HCT116 (cell line): ENCODE data around the gene RSL1D1. TPM values are rescaled to one million over a fixed set of nuclear protein-coding genes. Genes with fewer than 3 reads are reported as not detected.

Experiments used
- ATAC-seq: fragments of 200-7000 bp; cut with Tn5 transposase; 2 replicates; pipeline ENCODE4 v1.9.1; 2020; ENCODE audit warnings: mild to moderate bottlenecking, moderate library complexity
- BruUV-seq: library from RNA; stranded (reverse); fragments of 400-500 nt; replicated peaks from 2 replicates; lab custom pipeline; 2021; lab: Mats Ljungman, UMichigan
- CTCF ChIA-PET: fragments of 300-600 bp; sonication (Branson Sonifier 250); formaldehyde crosslinking; loops from one replicate; lab custom pipeline; 2021; ENCODE audit warnings: antibody characterized with exemption; lab: Charles Lee
- POLR2A ChIA-PET: fragments of 300-600, 350-600 bp; sonication (Branson Sonifier 250); formaldehyde crosslinking; loops from one replicate; lab custom pipeline; 2021; ENCODE audit warnings: antibody characterized with exemption; lab: Charles Lee
- RAD21 ChIA-PET, 2 experiments: fragments of 300-600 bp; sonication (Branson Sonifier 250); formaldehyde crosslinking; loops; one replicate each; lab custom pipeline; 2023; ENCODE audit warnings: low total read pairs in 2 of 2; ENCODE audit not compliant: uncharacterized antibody in 2 of 2, unreplicated experiment in 2 of 2, low non-redundant PET in 1 of 2; lab: Charles Lee
- DNase-seq: peaks from one replicate; pipeline ENCODE4 v3.0.0-alpha.2; 2010; ENCODE audit warnings: low read depth, low spot score
- H2AFZ ChIP-seq: fragments of 200-600 bp; shearing (Covaris generic), sonication (generic); 2 replicates; pipeline ENCODE4 v1.6.1; 2017; ENCODE audit warnings: low read depth, mixed run types, mixed read lengths, antibody characterized with exemption, low read length; ENCODE audit not compliant: poor library complexity, severe bottlenecking
- H3K27ac ChIP-seq: 2 replicates; pipeline ENCODE4 v1.5.1; 2012; ENCODE audit warnings: low read depth, low read length
- H3K27me3 ChIP-seq: fragments of 200-600 bp; sonication (generic); 2 replicates; pipeline ENCODE4 v1.6.1; 2016; ENCODE audit warnings: mixed run types, low read length, mixed read lengths; ENCODE audit not compliant: insufficient read depth
- H3K36me3 ChIP-seq, 2 experiments: fragments of 200-500 bp in 1 of 2; fragments of 200-600 bp in 1 of 2; sonication (Bioruptor generic) in 1 of 2; sonication (generic) in 1 of 2; 2 replicates each; pipeline versions ENCODE4 v1.5.1 to v1.6.1; 2014 to 2016; ENCODE audit warnings: low read length in 2 of 2, inconsistent platforms in 1 of 2, mixed read lengths in 1 of 2, mixed run types in 1 of 2; ENCODE audit not compliant: insufficient read depth in 2 of 2, control insufficient read depth in 1 of 2
- H3K4me1 ChIP-seq, 2 experiments: fragments of 200-600 bp in 1 of 2; sonication (generic) in 1 of 2; 2 replicates each; pipeline versions ENCODE4 v1.5.1 to v1.6.1; 2012 to 2017; ENCODE audit warnings: low read length in 2 of 2, inconsistent platforms in 1 of 2, mild to moderate bottlenecking in 1 of 2, mixed read lengths in 1 of 2, mixed run types in 1 of 2, moderate library complexity in 1 of 2; ENCODE audit not compliant: insufficient read depth in 2 of 2, control insufficient read depth in 1 of 2
- H3K4me2 ChIP-seq: fragments of 200-600 bp; sonication (generic); 2 replicates; pipeline ENCODE4 v1.6.1; 2017; ENCODE audit warnings: mixed run types, low read length, mixed read lengths
- H3K4me3 ChIP-seq, 2 experiments: fragments of 200-600 bp in 1 of 2; sonication (generic) in 1 of 2; replicated peaks in 1 of 2; 2 replicates each; pipeline ENCODE4 v1.5.1; 2011 to 2016; ENCODE audit warnings: low read length in 2 of 2, control low read depth in 1 of 2, low read depth in 1 of 2, mild to moderate bottlenecking in 1 of 2, mixed read lengths in 1 of 2, mixed run types in 1 of 2
- H3K79me2 ChIP-seq: fragments of 200-600 bp; sonication (generic); 2 replicates; pipeline ENCODE4 v1.6.1; 2017; ENCODE audit warnings: mild to moderate bottlenecking, mixed run types, low read length, moderate library complexity, mixed read lengths; ENCODE audit not compliant: insufficient read depth
- H3K9ac ChIP-seq: fragments of 200-600 bp; sonication (generic); 2 replicates; pipeline ENCODE4 v1.6.1; 2016; ENCODE audit warnings: low read length, mixed read lengths
- H3K9me2 ChIP-seq: fragments of 200-600 bp; sonication (generic), shearing (Covaris generic); 2 replicates; pipeline ENCODE4 v1.6.1; 2017; ENCODE audit warnings: mixed run types, mild to moderate bottlenecking, moderate library complexity; ENCODE audit not compliant: insufficient read depth
- H3K9me3 ChIP-seq, 2 experiments: fragments of 200-500 bp in 1 of 2; fragments of 200-600 bp in 1 of 2; sonication (Bioruptor generic) in 1 of 2; sonication (generic) in 1 of 2; 2 replicates each; pipeline ENCODE4 v1.6.1; 2014 to 2017; ENCODE audit warnings: low read length in 2 of 2, mixed read lengths in 2 of 2, inconsistent platforms in 1 of 2, low read depth in 1 of 2, mild to moderate bottlenecking in 1 of 2, mixed run types in 1 of 2, moderate library complexity in 1 of 2; ENCODE audit not compliant: control insufficient read depth in 1 of 2, insufficient read depth in 1 of 2
- H4K20me1 ChIP-seq: fragments of 200-600 bp; sonication (generic), shearing (Covaris generic); 2 replicates; pipeline ENCODE4 v1.6.1; 2017; ENCODE audit warnings: mixed run types, mild to moderate bottlenecking, moderate library complexity; ENCODE audit not compliant: insufficient read depth
- EGR1 ChIP-seq: IDR thresholded peaks from 2 replicates; pipeline ENCODE4 v1.6.1; 2012; ENCODE audit warnings: low read depth
- POLR2AphosphoS5 ChIP-seq: IDR thresholded peaks from 2 replicates; pipeline ENCODE4 v1.6.1; 2011; ENCODE audit warnings: mild to moderate bottlenecking, low read depth, low read length, moderate library complexity
- RAD21 ChIP-seq: IDR thresholded peaks from 2 replicates; pipeline ENCODE4 v1.6.1; 2012; ENCODE audit warnings: low read depth, mild to moderate bottlenecking
- YY1 ChIP-seq: IDR thresholded peaks from 2 replicates; pipeline ENCODE4 v1.6.1; 2011; ENCODE audit warnings: low read length, low read depth, moderate library complexity, mild to moderate bottlenecking; ENCODE audit not compliant: insufficient replicate concordance; ENCODE audit errors: extremely low read depth
- ZFX ChIP-seq: fragments of 450-650 bp; IDR thresholded peaks from 2 replicates; pipeline ENCODE4 v1.6.1; 2017
- ZNF274 ChIP-seq: fragments of 200-500 bp; sonication (Bioruptor generic); IDR thresholded peaks from 2 replicates; pipeline ENCODE4 v1.6.1; 2014; ENCODE audit warnings: mild to moderate bottlenecking, low read depth, low read length, inconsistent platforms
- intact Hi-C: fragments of 100-400 bp; cut with micrococcal nuclease; formaldehyde crosslinking; loops from 2 replicates; pipeline ENCODE4 v1.10.0; 2022
- total RNA-seq: library from RNA; stranded (reverse); gene quantifications from one replicate; pipeline ENCODE4 v1.2.1, GENCODE V29; 2021; ENCODE audit not compliant: unreplicated experiment
- TF ChIP-seq, protein P1 (sequence below): IDR thresholded peaks from 2 replicates; pipeline ENCODE4 v1.6.1; 2012; ENCODE audit warnings: low read depth
- TF ChIP-seq, protein P2 (sequence below): IDR thresholded peaks from 2 replicates; pipeline ENCODE4 v1.6.1; 2012
- TF ChIP-seq, protein P3 (sequence below): IDR thresholded peaks from 2 replicates; pipeline ENCODE4 v1.6.1; 2012

The RSL1D1 gene
- total RNA-seq, 1 experiment from 2014 or later, result 291 TPM

- no peaks in the 10 kb centered on the region for H3K9me2 ChIP-seq
- CTCF ChIA-PET, result no interaction called here
These were observed 19.1 kb upstream of the RSL1D1 start for GRCh38 chr16:11870399-11870798.

GRCh38 chr16:11869353-11870228, 18.2 kb upstream of the RSL1D1 start:
- H4K20me1 ChIP-seq, result peaks cover 20% of the 10 kb centered on the region; the same call in 1 of the 2 replicates
- ChIA-PET POLR2A (no interaction called here), RAD21 (no interaction called here), CTCF (interaction anchor here (1.8 kb wide), 1 partner anchor 198 kb away, joined by 5 read pairs; no protein-coding TSS in a partner anchor)
- intact Hi-C loops, result loop anchor here (10.0 kb wide), 1 partner anchor 195 kb away; no protein-coding TSS in a partner anchor
- no peak overlapping the region for H3K27ac ChIP-seq
- DNase-seq (no peak), ATAC-seq (no peak)
- H3K9me3 ChIP-seq, result no peaks in the 10 kb centered on the region
- H3K79me2 ChIP-seq, result peaks cover 16% of the 10 kb centered on the region; the same call in 1 of the 2 replicates
- peaks cover 20 to 37% of the 10 kb centered on the region in 2 experiments for H3K4me1 ChIP-seq
- H3K4me2 ChIP-seq, result no peak overlapping the region
- no peaks in the 10 kb centered on the region for H3K27me3 ChIP-seq
- TF ChIP-seq, protein P1, sequence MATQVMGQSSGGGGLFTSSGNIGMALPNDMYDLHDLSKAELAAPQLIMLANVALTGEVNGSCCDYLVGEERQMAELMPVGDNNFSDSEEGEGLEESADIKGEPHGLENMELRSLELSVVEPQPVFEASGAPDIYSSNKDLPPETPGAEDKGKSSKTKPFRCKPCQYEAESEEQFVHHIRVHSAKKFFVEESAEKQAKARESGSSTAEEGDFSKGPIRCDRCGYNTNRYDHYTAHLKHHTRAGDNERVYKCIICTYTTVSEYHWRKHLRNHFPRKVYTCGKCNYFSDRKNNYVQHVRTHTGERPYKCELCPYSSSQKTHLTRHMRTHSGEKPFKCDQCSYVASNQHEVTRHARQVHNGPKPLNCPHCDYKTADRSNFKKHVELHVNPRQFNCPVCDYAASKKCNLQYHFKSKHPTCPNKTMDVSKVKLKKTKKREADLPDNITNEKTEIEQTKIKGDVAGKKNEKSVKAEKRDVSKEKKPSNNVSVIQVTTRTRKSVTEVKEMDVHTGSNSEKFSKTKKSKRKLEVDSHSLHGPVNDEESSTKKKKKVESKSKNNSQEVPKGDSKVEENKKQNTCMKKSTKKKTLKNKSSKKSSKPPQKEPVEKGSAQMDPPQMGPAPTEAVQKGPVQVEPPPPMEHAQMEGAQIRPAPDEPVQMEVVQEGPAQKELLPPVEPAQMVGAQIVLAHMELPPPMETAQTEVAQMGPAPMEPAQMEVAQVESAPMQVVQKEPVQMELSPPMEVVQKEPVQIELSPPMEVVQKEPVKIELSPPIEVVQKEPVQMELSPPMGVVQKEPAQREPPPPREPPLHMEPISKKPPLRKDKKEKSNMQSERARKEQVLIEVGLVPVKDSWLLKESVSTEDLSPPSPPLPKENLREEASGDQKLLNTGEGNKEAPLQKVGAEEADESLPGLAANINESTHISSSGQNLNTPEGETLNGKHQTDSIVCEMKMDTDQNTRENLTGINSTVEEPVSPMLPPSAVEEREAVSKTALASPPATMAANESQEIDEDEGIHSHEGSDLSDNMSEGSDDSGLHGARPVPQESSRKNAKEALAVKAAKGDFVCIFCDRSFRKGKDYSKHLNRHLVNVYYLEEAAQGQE, result no peak
- TF ChIP-seq EGR1, result no peak
- TF ChIP-seq RAD21, result no peak
- TF ChIP-seq POLR2AphosphoS5, result no peak
- TF ChIP-seq, protein P2, sequence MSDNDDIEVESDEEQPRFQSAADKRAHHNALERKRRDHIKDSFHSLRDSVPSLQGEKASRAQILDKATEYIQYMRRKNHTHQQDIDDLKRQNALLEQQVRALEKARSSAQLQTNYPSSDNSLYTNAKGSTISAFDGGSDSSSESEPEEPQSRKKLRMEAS, result no peak
- H3K36me3 ChIP-seq, result peaks cover 28 to 39% of the 10 kb centered on the region in 2 experiments; a peak in 3 of 4 replicates
- no peak overlapping the region for H3K4me3 ChIP-seq
- no peak overlapping the region for H2AFZ ChIP-seq
- BruUV-seq, result no TSS peak
- H3K9me2 ChIP-seq, result no peaks in the 10 kb centered on the region
- H3K9ac ChIP-seq, result no peak overlapping the region

More at GRCh38 chr16:11870399-11870798, 19.1 kb upstream of the RSL1D1 start:
- Histone ChIP-seq H3K4me1 (peaks cover 20 to 37% of the 10 kb centered on the region in 2 experiments), H4K20me1 (peaks cover 20% of the 10 kb centered on the region; the same call in 1 of the 2 replicates), H3K27me3 (no peaks in the 10 kb centered on the region), H3K4me3 (no peak overlapping the region), H3K9me3 (no peaks in the 10 kb centered on the region), H3K27ac (no peak overlapping the region), H3K4me2 (no peak overlapping the region), H3K9ac (no peak overlapping the region), H2AFZ (no peak overlapping the region), H3K36me3 (peaks cover 31 to 43% of the 10 kb centered on the region in 2 experiments; a peak in 3 of 4 replicates), H3K79me2 (peaks cover 17% of the 10 kb centered on the region; the same call in 1 of the 2 replicates)
- intact Hi-C loops, result loop anchor here (10.0 kb wide), 1 partner anchor 194 kb away; no protein-coding TSS in a partner anchor
- ChIA-PET RAD21 (no interaction called here), POLR2A (no interaction called here)
- ATAC-seq (no peak), DNase-seq (no peak)
- TF ChIP-seq ZFX (no peak), YY1 (no peak), EGR1 (no peak), RAD21 (no peak), ZNF274 (no peak)
- TF ChIP-seq, protein P3, sequence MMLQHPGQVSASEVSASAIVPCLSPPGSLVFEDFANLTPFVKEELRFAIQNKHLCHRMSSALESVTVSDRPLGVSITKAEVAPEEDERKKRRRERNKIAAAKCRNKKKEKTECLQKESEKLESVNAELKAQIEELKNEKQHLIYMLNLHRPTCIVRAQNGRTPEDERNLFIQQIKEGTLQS, result no peak
- no TSS peak for BruUV-seq
